ENCODE measurements around the gene ADGRG7. TPM values are rescaled to one million over a fixed set of nuclear protein-coding genes. Genes with fewer than 3 reads are reported as not detected.
A peak's percentile ranks its signal among the peaks of the same experiment; 100 is the strongest.
"Not testable (repeated sequence)": the region's sequence is repeated elsewhere in the genome, so short reads cannot be mapped to it uniquely, and the experiment has no call there.

ADGRG7 gene
- total RNA-seq, result not detected

DNA sequence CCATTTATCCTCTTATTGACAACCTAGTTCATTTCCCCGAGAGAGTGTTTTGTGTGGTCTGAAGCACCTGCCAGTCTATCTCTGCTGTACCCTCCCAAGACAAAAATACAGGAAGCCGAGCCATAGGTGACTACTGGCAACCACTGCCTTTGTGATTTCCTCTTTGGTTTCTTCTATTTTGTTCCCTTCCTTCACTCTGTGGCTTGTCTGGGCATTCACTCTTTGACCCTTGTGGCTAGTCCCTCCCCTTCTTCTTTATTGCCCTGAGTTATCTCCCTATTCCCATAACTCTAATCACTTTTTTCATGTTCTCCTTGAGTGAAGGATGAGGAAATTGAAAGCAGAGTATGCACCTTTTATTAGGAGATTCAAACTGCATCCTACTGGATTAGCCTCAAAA lies at the start of gene ADGRG7:
TSS of gene ADGRG7 (plus strand) at position 297 of the 400 bp plus-strand sequence. CDS start 256 bp downstream, outside the sequence.
- Mint-ChIP-seq H3K4me1 (peaks cover 16% of the 10 kb centered on the region), H3K4me3 (no peak within 1 kb of the TSS), H3K27ac (no peak within 1 kb of the TSS), H3K36me3 (no peaks in the 10 kb centered on the region), H3K27me3 (peaks cover 13% of the 10 kb centered on the region), H3K9me3 (no peaks in the 10 kb centered on the region)
- ATAC-seq (ENCODE audit: low read depth), result peak; percentile 68
- POLR2A ChIA-PET, result no interaction called here
- no peak for DNase-seq

DNA sequence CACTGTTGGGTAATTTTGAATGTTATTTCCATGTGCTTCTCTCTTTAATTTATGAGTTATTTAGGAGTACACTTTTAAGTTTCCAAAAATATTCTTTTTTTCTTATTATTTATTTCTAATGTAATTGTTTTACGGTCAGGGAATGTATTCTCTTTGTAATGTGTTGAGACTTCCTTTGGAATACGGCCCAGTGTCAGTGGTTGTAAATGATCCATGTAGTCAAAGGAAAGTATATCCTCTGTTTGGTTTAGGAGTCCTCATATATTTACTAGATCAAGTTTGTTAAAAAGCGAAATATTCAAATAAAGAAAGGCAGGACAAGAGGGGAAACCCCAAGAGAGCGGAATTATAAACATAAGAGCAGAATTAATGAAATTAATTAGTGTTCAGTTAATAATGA lies 49.0 kb upstream of the ADGRG7 start:
- no peak for DNase-seq
- H3K27me3 Mint-ChIP-seq, result no peaks in the 10 kb centered on the region
- H3K4me3 Mint-ChIP-seq, result no peak overlapping the region
- POLR2A ChIA-PET, result no interaction called here
- ATAC-seq (ENCODE audit: low read depth), result no peak
- no peaks in the 10 kb centered on the region for H3K9me3 Mint-ChIP-seq
- no peaks in the 10 kb centered on the region for H3K36me3 Mint-ChIP-seq
- no peak overlapping the region for H3K27ac Mint-ChIP-seq
- no peaks in the 10 kb centered on the region for H3K4me1 Mint-ChIP-seq

DNA sequence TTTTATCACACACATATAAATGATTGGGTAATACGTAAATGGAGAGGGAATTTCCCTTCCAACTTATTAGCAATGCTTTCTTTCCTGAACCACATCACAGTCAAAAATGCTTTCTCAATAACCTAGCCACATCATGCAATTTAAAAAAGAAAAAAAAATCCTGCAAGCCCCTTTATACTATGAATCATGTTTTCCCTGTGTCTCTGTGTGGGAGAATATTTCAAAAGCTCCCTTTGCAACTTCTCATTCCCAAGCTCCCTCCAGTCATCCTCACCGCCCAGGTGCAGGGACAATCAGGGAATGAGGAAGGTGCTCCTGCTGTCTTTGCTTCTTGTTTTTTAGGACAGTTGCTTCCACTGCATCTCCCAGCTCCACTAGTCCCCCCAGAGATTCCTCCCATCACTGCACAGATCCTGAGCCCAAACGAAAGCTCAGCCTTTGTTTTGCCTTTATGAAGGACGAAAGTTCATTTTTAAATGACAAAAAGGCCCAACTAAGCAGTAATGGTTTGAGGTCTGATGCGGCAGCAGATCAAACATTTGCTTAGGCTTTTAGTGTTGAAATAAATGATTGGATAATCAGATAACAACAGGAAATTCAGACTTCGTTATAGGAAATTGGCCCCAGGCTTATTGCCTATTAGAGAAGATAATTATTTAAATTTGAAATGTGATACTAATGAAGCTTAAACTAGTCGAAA lies 47.8 kb upstream of the ADGRG7 start:
- H3K27ac Mint-ChIP-seq, result no peak overlapping the region
- DNase-seq, result no peak

GRCh38 chr3:100562224-100562857 lies 47.1 kb upstream of the ADGRG7 start:
- Mint-ChIP-seq H3K4me3 (no peak overlapping the region), H3K36me3 (no peaks in the 10 kb centered on the region), H3K27ac (no peak overlapping the region), H3K4me1 (no peaks in the 10 kb centered on the region), H3K27me3 (no peaks in the 10 kb centered on the region), H3K9me3 (no peaks in the 10 kb centered on the region)
- DNase-seq, result no peak
- POLR2A ChIA-PET, result no interaction called here
- ATAC-seq (ENCODE audit: low read depth), result no peak

More for the DNA sequence above, 47.8 kb upstream of the ADGRG7 start:
- ATAC-seq (ENCODE audit: low read depth), result no peak
- H3K36me3 Mint-ChIP-seq, result no peaks in the 10 kb centered on the region
- H3K4me3 Mint-ChIP-seq, result no peak overlapping the region
- H3K4me1 Mint-ChIP-seq, result no peaks in the 10 kb centered on the region
- POLR2A ChIA-PET, result no interaction called here
- H3K27me3 Mint-ChIP-seq, result no peaks in the 10 kb centered on the region
- H3K9me3 Mint-ChIP-seq, result no peaks in the 10 kb centered on the region

- Mint-ChIP-seq H3K4me1 (no peaks in the 10 kb centered on the region), H3K4me3 (no peak overlapping the region), H3K9me3 (no peaks in the 10 kb centered on the region), H3K27ac (no peak overlapping the region), H3K36me3 (no peaks in the 10 kb centered on the region), H3K27me3 (no peaks in the 10 kb centered on the region)
- ATAC-seq (ENCODE audit: low read depth), result no peak
- POLR2A ChIA-PET, result no interaction called here
- DNase-seq, result no peak
Measured at GRCh38 chr3:100563228-100563627, 46.2 kb upstream of the ADGRG7 start.

DNA sequence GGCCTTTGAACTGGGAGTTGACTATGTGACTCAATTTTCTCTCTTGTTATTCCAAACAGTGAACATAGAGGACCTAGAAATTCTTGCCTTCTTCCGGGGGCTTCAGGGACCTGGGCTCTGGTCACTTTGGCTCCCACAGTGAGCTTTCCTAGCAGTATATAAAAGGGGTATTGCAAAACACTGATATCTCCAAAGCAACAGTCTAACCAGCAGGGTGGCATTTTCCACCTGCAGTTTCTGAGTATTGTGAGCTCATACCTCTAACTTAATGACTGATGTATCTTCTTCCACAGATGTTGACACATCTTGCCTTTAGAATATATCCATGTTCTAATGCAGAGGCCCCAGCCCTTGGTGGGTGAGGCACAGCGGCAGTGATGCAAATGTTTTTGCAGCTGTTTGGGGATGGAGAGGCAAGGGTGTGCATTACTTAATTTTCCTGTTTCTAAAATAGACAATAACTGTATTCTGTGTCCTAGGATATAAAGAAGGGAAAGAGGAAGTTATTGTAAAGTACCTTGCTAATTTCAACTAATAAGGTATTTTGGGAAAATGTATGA lies 45.7 kb upstream of the ADGRG7 start:
- no peak for ATAC-seq (ENCODE audit: low read depth)
- Mint-ChIP-seq H3K4me1 (no peaks in the 10 kb centered on the region), H3K9me3 (no peaks in the 10 kb centered on the region), H3K4me3 (no peak overlapping the region), H3K27ac (no peak overlapping the region), H3K27me3 (no peaks in the 10 kb centered on the region), H3K36me3 (no peaks in the 10 kb centered on the region)
- POLR2A ChIA-PET, result no interaction called here
- DNase-seq, result no peak

GRCh38 chr3:100570811-100571210 lies 38.6 kb upstream of the ADGRG7 start:
- Mint-ChIP-seq H3K4me3 (no peak overlapping the region), H3K4me1 (peaks cover 1% of the 10 kb centered on the region), H3K36me3 (no peaks in the 10 kb centered on the region), H3K27ac (no peak overlapping the region), H3K27me3 (no peaks in the 10 kb centered on the region), H3K9me3 (no peaks in the 10 kb centered on the region)
- no peak for DNase-seq
- no peak for ATAC-seq (ENCODE audit: low read depth)
- POLR2A ChIA-PET, result no interaction called here

DNA sequence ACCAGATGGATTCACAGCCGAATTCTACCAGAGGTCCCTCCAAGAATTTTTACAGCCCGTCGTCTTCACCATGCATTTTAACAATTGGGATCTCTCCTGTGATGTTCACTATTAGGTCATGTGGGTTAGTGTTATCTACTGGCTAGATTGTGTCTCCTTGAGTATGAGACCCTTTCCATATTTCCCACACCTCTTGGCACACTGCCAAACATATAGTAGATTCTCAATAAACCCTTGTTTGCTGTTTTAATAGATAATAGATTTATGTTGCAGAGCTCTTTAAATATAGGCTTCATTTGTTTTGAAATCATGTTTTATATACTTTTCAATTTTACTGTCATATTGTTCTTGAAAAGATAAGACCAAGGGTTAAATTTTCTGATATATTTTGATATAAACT lies 34.9 kb upstream of the ADGRG7 start:
- POLR2A ChIA-PET, result no interaction called here
- Mint-ChIP-seq H3K4me3 (no peak overlapping the region), H3K27me3 (peaks cover 3% of the 10 kb centered on the region), H3K27ac (no peak overlapping the region), H3K36me3 (no peaks in the 10 kb centered on the region), H3K4me1 (peaks cover 1% of the 10 kb centered on the region), H3K9me3 (no peaks in the 10 kb centered on the region)
- DNase-seq, result no peak
- no peak for ATAC-seq (ENCODE audit: low read depth)

DNA sequence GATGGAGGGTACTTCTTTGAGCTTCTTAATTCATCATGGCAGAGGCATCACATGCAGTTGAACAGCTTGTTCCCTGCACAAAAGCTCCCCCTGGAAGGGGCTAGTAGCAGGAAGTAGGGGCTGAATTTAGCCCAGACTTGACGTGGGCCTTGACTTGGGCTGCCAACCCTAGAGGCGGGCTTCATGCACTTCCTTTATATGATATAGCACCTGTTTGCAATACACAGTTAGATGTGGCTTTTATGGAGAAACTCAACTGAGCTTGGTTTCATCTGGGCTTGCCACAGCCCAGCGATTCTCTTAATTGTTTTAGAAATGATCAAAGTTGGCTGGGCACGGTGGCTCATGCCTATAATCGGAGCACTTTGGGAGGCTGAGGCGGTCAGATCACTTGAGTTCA lies 33.7 kb upstream of the ADGRG7 start:
- DNase-seq (no peak), ATAC-seq (ENCODE audit: low read depth) (no peak)
- peaks cover 7% of the 10 kb centered on the region for H3K27me3 Mint-ChIP-seq
- H3K9me3 Mint-ChIP-seq, result no peaks in the 10 kb centered on the region
- no peaks in the 10 kb centered on the region for H3K36me3 Mint-ChIP-seq
- H3K4me1 Mint-ChIP-seq, result no peaks in the 10 kb centered on the region
- no peak overlapping the region for H3K27ac Mint-ChIP-seq
- POLR2A ChIA-PET, result no interaction called here
- H3K4me3 Mint-ChIP-seq, result no peak overlapping the region

DNA sequence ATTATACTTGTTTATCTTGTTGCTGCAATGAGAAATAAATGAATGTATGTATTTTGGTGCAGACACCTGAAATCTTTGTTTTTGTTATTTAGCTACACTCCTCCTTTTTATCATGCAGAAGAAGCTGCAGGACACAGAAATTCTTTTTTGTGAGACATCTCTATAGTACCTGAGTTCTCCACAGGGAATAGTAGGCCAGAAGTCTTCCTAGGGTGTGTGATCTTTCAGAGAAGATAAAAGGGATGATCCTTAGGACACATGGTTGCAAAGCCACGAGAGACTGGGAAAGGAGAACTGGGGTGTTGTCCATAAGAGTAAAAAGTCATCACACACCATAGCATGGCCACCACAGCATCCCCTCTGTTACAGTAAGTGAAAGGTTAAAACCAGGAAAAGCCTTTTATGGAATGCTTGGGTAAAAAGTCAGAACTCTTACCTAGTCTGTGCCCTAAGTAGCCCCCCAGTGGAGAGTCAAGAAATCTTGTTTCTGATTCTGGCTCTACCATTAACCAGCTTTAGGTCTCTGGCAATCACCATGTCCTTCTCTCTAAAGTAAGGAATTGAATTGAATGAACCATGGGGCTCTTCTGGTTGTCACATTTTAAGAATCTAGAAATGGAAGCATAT lies 31.9 kb upstream of the ADGRG7 start:
- Mint-ChIP-seq H3K4me3 (no peak overlapping the region), H3K27me3 (peaks cover 9% of the 10 kb centered on the region), H3K36me3 (no peaks in the 10 kb centered on the region), H3K27ac (no peak overlapping the region), H3K4me1 (no peaks in the 10 kb centered on the region), H3K9me3 (no peaks in the 10 kb centered on the region)
- POLR2A ChIA-PET, result no interaction called here
- DNase-seq (no peak), ATAC-seq (ENCODE audit: low read depth) (no peak)

- Mint-ChIP-seq H3K4me1 (no peaks in the 10 kb centered on the region), H3K27me3 (peaks cover 9% of the 10 kb centered on the region), H3K36me3 (no peaks in the 10 kb centered on the region), H3K4me3 (no peak overlapping the region), H3K27ac (no peak overlapping the region), H3K9me3 (no peaks in the 10 kb centered on the region)
- ATAC-seq (ENCODE audit: low read depth), result no peak
- POLR2A ChIA-PET, result no interaction called here
- DNase-seq, result no peak
Measured at GRCh38 chr3:100578646-100579045, 30.8 kb upstream of the ADGRG7 start.

GRCh38 chr3:100580147-100580546 lies 29.3 kb upstream of the ADGRG7 start:
- Mint-ChIP-seq H3K27ac (no peak overlapping the region), H3K4me1 (no peaks in the 10 kb centered on the region), H3K36me3 (no peaks in the 10 kb centered on the region), H3K4me3 (no peak overlapping the region), H3K27me3 (peaks cover 9% of the 10 kb centered on the region), H3K9me3 (no peaks in the 10 kb centered on the region)
- no peak for ATAC-seq (ENCODE audit: low read depth)
- DNase-seq, result no peak
- POLR2A ChIA-PET, result no interaction called here

- peaks cover 9% of the 10 kb centered on the region for H3K27me3 Mint-ChIP-seq
- DNase-seq, result no peak
- no peak overlapping the region for H3K4me3 Mint-ChIP-seq
- no peaks in the 10 kb centered on the region for H3K4me1 Mint-ChIP-seq
- H3K9me3 Mint-ChIP-seq, result no peaks in the 10 kb centered on the region
- no peaks in the 10 kb centered on the region for H3K36me3 Mint-ChIP-seq
- ATAC-seq (ENCODE audit: low read depth), result no peak
- POLR2A ChIA-PET, result no interaction called here
- H3K27ac Mint-ChIP-seq, result no peak overlapping the region
Measured at GRCh38 chr3:100581650-100582049, 27.8 kb upstream of the ADGRG7 start.

DNA sequence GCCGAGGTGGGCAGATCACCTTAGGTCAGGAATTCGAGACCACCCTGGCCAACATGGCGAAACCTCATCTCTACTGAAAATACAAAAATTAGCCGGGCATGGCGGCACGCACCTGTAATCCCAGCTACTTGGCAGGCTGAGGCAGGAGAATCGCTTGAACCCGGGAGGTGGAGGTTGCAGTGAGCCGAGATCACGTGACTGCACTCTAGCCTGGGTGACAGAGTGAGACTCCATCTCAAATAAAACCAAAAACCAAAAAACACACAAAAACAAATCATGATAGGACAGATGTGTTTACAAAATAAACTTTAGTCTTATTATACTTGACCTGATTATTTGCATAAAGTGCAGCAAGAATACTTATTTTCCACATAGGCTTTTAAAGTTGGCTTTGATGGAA lies 27.2 kb upstream of the ADGRG7 start:
- POLR2A ChIA-PET; H3K27ac Mint-ChIP-seq; ATAC-seq (ENCODE audit: low read depth); DNase-seq; H3K9me3 Mint-ChIP-seq; H3K4me3 Mint-ChIP-seq; H3K36me3 Mint-ChIP-seq; H3K27me3 Mint-ChIP-seq; H3K4me1 Mint-ChIP-seq: not testable (repeated sequence)

All from activated naive CD8-positive, alpha-beta T cell treated with anti-CD3 and anti-CD28 coated beads, Interleukin-2, amount 10 ng/mL, durations not matched to agents 7 days and 5 days (primary cell).